CD1c-positive myeloid dendritic cell (primary cell): Measurements from ENCODE around the gene USO1.
A peak's percentile ranks its signal among the peaks of the same experiment; 100 is the strongest.
"Not testable (repeated sequence)": the region's sequence is repeated elsewhere in the genome, so short reads cannot be mapped to it uniquely, and the experiment has no call there.

ENCODE experiments used
- DNase-seq: peaks from one replicate; pipeline ENCODE4 v3.0.0-alpha.2; 2016; ENCODE audit errors: extremely low spot score

Gene USO1

DNA sequence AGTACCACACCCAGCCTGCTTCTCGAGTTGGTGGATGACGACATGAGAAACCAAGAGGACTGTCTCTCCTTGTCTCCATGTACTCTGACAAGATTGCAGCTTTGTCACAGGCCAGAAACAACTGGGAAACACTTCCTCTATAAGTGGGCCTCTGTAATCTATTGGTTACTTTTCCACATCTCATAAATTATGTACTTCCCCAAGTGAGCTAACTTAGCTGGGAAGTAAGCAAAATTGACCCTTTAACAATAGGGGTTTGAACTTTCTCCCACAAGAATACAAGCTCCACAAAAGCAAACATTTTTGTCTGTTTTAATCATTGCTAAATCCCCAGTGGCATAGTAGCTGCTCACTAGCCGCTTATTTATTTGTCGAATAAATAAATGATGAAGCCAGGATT, 14.1 kb upstream of the USO1 start:
- DNase-seq = peak; percentile 13

DNA sequence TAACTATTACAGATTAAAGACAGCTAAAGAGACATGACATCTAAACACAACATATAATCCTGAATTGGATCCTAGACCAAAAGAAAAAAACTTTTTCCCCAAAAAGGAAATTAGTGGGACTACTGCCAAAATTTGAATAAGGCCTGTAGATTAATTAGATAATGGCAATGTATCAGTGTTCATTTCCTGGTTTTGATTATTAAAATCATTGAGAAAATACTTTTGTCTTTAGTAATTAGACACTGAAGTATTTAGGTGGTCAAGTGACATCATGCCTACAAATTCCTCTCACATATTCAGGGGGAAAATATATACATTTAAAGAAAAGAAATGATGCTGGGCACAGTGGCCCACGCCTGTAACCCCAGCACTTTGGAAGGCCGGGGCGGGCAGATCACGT, 10.4 kb upstream of the USO1 start:
- DNase-seq = no peak

DNA sequence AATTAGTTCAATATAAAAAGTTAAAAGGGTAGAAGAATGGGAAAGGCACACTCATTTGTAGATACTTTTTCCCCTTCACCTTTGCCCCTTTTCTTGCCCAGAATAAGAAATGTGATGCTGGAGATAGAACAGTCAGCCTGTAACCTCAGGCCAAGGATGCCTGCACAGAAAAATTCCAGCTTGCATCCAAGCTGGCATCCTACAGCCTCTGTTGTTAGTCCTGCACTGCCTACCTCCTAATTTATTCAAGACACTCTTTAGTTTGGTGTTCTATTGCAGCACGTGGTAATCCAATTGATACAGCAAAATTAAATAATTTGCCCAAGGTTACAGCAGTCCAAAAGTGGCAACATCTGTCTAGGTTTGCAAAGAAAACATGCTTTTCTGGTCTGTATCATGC, 9.7 kb upstream of the USO1 start:
- DNase-seq = no peak

DNA sequence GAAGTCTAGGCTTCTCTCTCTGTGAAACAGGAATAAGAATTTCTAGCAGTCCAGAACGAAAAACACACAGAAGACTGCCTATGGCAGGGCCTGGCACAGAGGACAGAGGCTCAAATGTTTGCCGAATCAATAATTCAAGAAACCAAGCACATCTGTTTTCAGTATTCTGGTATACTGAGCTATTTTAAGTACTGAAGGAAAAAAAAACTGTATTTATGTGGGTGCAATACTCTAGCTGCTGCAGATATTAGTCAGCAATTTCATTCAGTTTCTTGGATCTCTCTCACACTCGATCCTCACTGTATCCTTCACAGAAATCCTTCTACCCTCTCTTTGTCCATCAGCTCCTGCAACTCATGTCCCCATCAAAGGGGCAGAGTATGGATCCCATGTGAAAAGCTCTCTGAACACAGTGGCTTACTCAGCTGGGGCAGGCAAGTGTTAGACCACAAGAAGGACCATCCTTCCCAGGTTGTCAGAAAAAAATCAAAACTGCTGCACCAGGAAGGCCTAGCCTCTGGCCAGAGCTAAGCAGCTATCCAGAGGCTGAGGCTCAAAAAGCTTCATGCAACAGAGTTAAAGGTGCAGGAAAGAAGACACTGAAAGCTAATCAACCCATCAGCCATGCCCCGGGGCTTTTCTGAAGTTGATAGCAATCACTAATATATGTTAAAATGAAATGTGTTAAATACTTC, 9.1 kb upstream of the USO1 start:
- DNase-seq = no peak

DNA sequence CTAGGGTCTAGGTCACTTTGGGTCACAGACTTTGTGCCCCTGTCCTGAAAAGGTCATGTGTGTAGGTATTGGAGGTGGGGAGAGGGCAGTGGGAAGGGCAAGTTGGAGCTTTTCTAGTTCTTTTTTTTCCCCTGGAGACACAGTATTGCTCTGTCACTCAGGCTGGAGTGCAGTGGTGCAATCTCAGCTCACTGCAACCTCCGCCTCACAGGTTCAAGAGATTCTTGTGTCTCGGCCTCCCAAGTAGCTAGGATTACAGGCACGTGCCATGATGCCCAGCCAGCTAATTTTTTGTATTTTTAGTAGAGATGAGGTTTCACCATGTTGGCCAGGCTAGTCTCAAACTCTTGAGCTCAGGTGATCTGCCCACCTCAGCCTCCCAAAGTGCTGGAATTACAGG, 8.3 kb upstream of the USO1 start:
- DNase-seq = not testable (repeated sequence)

DNA sequence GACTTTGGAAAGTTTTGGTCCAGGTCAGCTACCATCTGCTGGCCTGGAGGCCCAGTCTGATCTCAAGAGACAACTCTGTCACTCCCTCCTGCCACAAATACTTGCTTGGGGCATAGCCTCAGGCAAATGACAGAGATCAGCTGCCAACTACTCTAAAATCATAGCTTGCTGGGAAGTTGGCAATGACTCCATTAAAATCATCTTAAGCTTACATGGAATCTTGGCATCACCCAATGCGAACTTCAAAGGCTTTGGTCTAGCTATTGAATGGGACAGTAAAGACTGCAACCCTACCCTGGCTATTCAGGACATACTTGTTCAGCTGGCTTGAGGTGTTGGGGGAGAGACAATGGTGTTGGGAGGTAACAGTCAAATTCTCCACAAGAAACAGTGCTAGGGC, 7.0 kb upstream of the USO1 start:
- DNase-seq = no peak

DNA sequence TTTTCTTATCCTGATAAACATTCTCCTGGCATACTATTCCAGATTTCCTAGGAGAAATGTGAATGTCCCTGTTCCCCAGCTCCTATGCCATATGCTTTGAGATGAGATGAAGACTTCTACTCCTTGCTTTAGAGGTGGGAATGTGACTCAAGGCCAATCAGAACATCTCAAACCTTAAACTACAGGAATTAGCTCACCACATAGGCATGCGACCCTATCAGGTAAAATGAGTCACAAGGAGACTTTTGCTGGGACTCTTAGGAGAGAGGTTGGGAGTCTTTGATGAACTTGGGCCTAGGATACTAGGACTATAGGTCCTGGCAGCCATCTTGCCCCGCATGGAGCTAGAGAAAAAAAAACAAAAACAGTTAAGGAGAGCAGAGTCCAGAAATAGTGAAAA, 5.8 kb upstream of the USO1 start:
- no peak for DNase-seq

DNA sequence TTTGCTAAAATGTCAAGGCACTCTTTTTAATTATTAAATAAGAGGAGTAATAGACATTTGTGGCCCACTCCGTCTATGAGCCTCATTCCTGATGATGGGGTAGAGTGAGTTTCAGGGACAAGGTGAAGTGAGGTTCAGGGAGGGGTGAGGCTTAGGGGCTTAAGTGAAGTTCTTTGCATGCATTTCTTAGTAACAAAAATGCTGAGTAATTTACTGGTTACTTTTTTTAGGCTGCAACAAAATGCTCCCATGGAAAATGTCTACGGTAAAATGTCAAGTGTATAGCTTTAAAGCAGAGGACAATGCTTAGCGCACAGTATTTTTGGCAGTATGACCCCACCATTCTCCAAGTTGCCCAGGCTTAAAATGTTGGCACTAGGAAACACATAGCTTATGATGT, 2.0 kb upstream of the USO1 start:
- no peak for DNase-seq

DNA sequence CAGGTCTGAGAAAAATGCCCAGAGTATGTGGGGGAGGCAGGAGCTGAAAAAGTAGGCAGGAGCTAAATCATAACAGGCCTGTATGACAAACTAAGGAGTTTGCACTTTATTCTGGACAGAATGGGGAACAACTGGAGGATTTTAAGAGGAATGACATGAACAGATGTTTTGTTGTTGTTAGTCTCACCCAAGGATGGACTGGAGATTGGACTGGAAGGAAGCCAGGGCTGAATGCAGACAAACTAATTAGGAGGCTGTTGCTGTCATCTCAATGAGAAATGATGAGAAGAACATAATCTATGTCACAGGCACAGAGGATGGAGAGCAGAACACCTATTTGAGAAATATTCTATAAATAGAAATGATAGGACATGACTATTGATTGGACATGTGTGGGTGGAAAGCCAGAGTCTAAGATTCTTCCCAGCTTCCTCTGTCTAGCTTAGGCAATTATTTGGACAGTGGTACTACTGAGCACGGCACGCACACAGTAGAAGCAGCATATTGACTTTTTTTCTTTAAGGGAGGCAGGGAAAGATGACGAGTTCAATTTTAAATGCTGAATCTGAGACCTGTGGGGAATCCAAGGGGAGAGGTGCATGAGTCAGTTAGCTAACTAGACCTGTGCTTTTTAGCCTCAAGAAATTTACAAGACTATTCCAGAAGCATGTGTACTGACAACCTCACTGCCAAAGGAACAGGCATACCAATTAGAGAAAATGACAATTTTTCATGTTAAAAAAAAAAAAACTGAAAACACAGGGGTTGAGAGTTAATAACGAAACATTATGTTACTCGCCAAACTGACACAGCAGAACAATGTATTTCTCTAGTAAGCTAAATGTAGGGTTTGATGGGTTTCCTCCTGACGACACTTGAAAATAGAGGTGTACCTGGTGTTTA, 963 bp upstream of the USO1 start:
- DNase-seq = peak; percentile 53

DNA sequence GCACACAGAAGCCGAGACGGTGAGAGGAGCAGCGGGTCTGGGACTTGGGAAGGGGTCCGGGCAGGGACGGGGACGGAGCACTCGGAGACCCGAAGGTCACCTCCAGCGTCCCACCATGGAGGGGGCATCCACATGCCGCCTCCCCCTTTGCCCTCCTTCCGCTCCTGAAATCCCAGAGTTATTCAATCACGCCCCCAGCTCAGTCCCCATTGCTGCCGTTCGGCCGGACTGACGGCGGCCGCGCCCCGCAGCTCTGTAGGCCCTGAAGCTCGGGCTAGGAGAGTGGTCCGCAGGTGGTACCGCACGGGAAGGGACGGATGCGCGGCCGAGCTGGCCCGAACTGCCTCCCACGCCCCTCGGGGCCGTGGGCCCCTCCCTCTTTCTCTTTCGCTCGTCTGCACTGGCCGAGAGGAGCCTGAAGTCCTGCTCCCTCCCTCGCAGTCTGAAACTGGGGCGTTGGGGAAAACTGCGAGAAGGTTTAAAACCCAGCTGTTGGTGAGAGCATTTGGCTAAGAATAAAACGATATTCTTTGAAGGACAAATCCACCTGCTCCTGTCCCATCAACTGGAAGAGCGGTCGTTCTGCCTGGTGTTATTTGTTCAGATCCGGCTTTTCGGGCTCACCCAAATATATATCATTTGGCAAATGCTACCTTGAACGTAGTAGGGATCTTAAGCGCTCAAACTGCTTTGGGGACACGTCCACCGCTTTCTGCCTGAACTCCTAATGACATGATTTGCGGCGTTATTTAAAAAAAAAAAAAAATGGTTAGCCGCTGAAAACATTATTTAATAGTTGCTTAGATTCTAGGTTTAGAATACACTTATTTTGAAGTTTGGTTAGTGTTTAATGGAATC, 719 bp downstream of the USO1 start:
- DNase-seq = peak; percentile 87

DNA sequence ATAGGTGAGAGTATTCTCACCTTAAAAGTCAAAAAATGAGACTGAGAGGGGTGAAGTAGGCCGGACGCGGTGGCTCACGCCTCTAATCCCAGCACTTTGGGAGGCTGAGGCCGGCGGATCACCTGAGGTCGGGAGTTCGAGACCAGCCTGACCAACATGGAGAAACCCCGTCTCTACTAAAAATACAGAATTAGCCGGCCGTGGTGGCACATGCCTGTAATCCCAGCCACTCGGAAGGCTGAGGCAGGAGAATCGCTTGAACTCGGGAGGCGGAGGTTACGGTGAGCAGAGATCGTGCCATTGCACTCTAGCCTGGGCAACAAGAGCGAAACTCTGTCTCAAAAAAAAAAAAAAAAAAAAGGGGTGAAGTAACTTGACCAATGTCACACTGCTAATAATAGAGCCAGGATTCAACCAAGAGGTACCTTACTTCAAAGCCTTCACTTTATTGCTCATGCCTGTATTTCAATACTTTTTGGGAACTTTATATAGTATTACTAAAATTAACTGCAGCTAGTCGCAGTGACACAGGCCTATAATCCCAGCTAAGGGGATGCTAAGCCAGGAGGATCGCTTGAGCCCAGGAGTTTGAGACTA, 1.7 kb downstream of the USO1 start:
- not testable (repeated sequence) for DNase-seq

DNA sequence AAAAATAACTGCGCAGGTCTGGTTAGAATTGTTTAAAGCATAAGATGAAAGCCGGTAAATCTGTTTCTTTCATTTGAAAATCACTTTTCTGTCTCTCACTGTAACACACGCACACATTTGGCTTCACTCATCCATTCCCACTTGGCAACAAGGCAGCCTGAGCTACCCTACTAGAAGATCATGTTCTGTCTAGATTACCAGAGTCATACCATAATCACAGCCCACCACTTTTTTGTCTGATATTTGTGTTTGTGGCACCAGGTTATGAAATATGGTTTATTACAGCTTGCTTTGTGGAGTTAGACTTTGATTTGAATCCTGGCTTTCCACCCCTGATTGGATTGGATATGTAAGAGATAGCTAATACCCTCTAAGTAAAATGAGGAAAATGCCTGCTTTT, 2.2 kb downstream of the USO1 start:
- no peak for DNase-seq

DNA sequence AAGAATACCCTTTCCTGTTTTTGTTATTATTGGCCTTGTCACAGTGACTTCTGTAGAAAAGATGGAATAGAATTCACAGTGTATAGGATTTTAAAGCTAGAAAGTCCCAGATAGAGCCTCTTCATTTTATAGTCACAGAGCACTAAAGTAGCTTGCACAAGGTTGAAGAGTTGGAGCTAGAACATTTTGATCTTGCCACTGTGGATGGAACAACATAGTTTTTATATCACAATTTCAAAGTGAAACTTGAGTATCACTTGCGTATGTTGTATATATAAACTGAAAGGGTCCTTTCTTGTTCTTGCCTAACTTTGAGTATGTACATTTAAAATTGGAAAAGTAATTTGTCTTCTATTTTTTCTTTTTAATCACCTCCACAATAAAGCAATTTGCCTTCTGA, 2.7 kb downstream of the USO1 start:
- no peak for DNase-seq

DNA sequence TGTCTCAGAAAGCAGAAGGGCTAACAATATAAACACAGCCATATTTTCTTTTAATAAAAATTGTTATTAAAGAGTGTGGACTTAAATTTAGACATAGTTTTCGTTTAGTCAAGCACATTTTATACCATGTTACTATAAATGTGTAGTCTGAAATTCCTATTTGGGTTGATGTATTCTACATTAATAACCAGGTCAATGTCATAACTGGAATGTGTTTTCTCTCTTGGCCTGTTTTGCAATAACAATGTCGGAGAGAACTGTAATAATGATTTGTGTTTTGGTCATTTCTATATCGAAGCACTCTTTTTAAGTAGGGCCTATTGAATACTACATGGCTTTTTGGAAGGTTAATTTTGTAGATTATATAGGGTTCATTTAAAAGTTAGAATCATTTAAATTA, 5.5 kb downstream of the USO1 start:
- DNase-seq = no peak

DNA sequence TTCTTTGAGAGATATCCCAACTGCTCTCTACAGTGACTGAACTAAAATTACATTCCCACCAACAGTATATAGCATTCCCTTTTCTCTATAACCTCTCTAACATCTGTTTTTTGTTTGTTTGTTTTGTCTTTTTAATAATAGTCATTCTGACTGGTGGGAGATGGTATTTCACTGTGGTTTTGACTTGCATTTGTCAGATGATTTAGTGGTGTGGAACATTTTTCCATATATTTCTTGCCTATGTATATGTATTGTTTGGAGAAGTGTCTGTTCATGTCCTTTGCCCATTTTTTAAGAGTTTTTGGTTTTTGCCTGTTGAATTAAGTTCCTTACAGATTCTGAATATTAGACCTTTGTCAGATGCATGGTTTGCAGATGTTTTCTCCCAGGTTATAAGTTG, 9.0 kb downstream of the USO1 start:
- no peak for DNase-seq

DNA sequence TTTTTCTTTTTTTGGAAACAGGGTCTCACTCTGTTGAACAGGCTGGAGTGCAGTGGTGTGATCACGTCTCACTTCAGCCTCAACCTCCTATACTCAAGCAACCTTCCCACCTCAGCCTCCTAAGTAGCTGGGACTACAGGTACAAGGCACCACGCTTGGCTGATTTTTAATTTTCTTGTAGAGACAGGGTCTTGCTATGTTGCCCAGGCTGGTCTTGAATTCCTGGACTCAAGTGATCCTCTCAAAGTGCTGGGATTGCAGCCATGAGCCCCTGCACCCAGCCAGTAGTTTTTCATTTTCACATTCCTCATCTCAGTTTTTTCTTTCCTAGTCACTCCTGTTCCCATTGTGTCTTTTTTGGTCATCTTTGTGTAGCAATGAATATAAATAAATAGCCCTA, 11.1 kb downstream of the USO1 start:
- DNase-seq = no peak

DNA sequence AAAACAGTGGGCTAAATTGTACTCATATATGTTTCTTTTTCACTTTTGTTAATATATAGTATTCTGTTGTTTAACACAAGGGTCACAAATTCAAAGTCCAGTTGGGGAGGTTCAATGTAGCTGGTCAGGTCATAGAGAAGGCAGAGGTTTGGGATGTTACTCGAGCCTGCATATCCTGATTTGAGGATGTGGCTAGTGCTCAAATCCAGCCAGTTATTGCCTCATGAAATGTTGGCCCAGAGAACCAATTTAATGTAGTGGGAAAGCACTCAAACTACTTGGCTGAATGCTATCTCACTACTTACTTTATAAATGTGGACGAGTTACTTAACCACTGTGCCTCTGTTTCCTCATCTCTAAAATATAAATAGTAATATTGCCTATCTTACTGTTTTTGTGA, 12.5 kb downstream of the USO1 start:
- no peak for DNase-seq

DNA sequence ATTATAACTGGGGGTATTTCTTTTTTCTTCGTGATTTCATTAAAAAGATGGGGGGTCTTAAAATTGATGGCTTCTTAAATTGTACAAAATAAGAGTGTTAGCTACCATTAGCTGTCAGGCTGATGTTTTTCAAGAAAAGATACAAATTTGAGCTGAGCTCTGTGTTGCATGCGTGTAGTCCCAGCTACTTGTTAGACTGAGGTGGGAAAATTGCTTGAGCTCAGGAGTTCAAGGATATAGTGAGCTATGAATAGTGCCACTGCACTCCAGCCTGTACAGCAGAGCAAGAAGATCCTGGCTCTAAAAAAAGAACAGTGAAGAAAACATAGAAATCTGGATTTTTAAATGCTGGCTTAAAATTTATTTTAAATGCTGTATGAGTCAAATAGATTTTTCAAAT, 13.0 kb downstream of the USO1 start:
- DNase-seq = no peak

DNA sequence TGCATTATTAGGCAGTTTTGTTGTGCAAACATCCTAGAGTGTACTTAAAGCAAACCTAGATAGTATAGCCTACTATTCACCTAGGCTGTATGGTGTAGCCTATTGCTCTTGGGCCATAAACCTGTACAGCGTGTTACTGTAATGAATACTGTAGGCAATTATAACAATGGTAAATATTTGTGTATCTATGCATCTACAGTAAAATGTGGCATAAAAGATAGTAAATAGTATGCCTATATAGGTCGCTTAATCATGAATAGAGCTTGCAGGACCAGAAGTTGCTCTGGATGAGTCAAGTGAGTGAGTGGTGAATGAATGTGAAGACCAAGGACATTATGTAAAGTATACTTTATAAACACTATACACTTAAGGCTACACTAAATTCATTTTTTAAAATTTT, 16.6 kb downstream of the USO1 start:
- no peak for DNase-seq

DNA sequence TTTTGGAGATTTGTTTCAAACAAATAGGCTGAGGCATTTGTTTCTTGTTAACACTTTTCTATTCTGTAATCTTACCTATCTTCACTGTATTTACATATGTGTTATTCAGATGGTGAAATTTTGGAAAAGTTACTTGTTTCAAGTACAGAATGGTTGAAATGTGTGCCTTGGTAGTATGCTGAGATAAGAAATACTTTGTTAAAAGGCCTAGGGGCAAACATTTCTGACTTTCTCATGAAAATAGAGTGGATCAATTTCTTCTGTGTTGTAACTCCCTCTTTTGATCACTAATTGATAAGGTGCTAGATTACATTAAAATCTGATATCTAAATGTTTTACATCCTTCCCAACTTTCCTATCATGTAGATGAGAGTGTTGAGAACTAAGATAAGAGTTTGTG, 18.1 kb downstream of the USO1 start:
- no peak for DNase-seq

DNA sequence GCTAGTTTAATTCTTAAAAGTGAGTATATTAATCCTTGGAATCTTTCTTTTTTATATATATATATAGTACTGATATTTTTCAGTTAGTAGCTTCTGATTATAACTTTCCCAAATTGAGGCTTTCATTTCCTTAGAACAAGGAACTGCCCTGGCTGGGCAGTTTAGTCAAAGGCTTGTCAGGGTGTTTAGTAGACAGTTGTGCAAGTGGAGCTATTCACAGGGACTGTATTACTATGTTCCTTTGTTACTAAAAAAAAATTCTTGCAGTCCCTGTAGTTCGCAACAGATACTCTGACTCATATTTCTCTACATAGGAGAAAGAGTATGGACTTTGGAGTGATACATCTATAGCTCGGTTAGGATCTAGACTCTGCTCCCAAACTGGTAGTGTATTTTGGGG, 20.8 kb downstream of the USO1 start:
- DNase-seq = peak; percentile 52

DNA sequence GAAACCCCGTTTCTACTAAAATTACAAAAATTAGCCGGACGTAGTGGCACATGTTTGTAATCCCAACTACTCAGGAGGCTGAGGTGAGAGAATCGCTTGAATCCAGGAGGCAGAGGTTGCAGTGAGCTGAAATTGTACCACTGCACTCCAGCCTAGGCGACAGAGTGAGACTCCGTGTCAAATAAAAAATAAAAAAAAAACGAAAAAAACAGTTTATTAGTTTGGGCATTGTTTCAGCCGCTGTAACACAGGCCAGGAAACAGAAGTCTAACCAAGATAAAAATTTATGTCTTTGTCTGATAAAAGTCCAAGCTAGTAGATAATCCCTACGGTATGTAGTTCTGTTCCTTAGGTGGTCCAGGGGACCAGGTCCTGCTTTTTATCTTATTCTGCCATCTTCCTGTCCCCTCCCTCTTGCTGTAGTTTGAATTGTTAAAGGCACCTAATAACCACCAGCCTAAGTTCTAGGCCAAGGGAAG, 21.4 kb downstream of the USO1 start:
- DNase-seq = no peak
